Vagina (tissue), 2 donors: ENCODE measurements around the gene GPR173. TPM values are rescaled to one million over a fixed set of nuclear protein-coding genes. Genes with fewer than 3 reads are reported as not detected.

Experiments
- DNase-seq, 2 donors: peaks; one replicate each; pipeline ENCODE4 v3.0.0-alpha.2; 2017; ENCODE audit errors: extremely low spot score in 2 of 2
- H3K27ac ChIP-seq: fragments of 200-600 bp; sonication (generic); one replicate; pipeline ENCODE4 v1.5.1; 2019
- H3K27me3 ChIP-seq: fragments of 200-600 bp; sonication (generic); one replicate; pipeline ENCODE4 v1.5.1; 2019
- H3K36me3 ChIP-seq, 2 donors: fragments of 200-600 bp; sonication (generic); one replicate each; pipeline ENCODE4 v1.5.1; 2017 to 2019
- H3K4me1 ChIP-seq: fragments of 200-600 bp; sonication (generic); one replicate; pipeline ENCODE4 v1.5.1; 2019
- H3K4me3 ChIP-seq, 2 donors: fragments of 200-600 bp; sonication (generic); 1 replicate in 1 of 2; 2 replicates in 1 of 2; pipeline ENCODE4 v1.5.1; 2016 to 2019
- H3K9me3 ChIP-seq: fragments of 200-600 bp; sonication (generic); one replicate; pipeline ENCODE4 v1.5.1; 2019
- CTCF ChIP-seq, 3 experiments: fragments of 450-650 bp in 2 of 3; fragments of 200-600 bp in 1 of 3; sonication (generic) in 1 of 3; IDR thresholded peaks; one replicate each; pipeline ENCODE4 v1.5.1; 2017 to 2019; ENCODE audit warnings: antibody characterized with exemption in 3 of 3, mild to moderate bottlenecking in 2 of 3, moderate library complexity in 2 of 3
- POLR2A ChIP-seq, 2 donors: fragments of 450-650 bp; IDR thresholded peaks; one replicate each; pipeline ENCODE4 v1.6.1; 2017; ENCODE audit warnings: antibody characterized with exemption in 2 of 2, mild to moderate bottlenecking in 2 of 2, moderate library complexity in 2 of 2
- POLR2AphosphoS5 ChIP-seq, 2 donors: sonication (generic); formaldehyde crosslinking; IDR thresholded peaks; one replicate each; pipeline ENCODE4 v1.9.0; 2017; ENCODE audit warnings: antibody characterized with exemption in 2 of 2, mild to moderate bottlenecking in 2 of 2, low read depth in 1 of 2; ENCODE audit not compliant: insufficient read depth in 1 of 2
- intact Hi-C: fragments of 100-400 bp; cut with DNase I; formaldehyde crosslinking; loops from one replicate; pipeline ENCODE4 v1.15.1; 2023
- total RNA-seq: library from RNA; depleted of rRNA; stranded (reverse); fragments of >200 nt; gene quantifications from one replicate; pipeline ENCODE4 v1.2.3, GENCODE V29; 2016

GPR173 gene
- total RNA-seq, 1 donor from 2014 or later = 2.2 TPM

- H3K27me3 ChIP-seq = no peaks in the 10 kb centered on the region
- peak overlapping the region; percentile 94 for H3K27ac ChIP-seq
- intact Hi-C loops = no loop called here
- peaks cover 34% of the 10 kb centered on the region for H3K4me1 ChIP-seq
- no peaks in the 10 kb centered on the region for H3K9me3 ChIP-seq
- H3K36me3 ChIP-seq = peaks cover 0 to 8% of the 10 kb centered on the region in 2 donors
- H3K4me3 ChIP-seq = peak overlapping the region; percentile 67 to 71
- no peak for DNase-seq
- TF ChIP-seq CTCF (IDR thresholded peaks at IDR 0.05) = no peak
- no peak for TF ChIP-seq POLR2AphosphoS5 (IDR thresholded peaks at IDR 0.05; ENCODE audit: insufficient read depth in 1 of 2, low read depth in 1 of 2)
- no peak for TF ChIP-seq POLR2A (IDR thresholded peaks at IDR 0.05)
Measured at GRCh38 chrX:53084043-53084570, 35.5 kb downstream of the GPR173 start.

- peak overlapping the region; percentile 94 for H3K27ac ChIP-seq
- DNase-seq = no peak
- peak overlapping the region in 1 of 2 donors; percentile 71 for H3K4me3 ChIP-seq
- H3K27me3 ChIP-seq = no peaks in the 10 kb centered on the region
- H3K4me1 ChIP-seq = peaks cover 34% of the 10 kb centered on the region
- intact Hi-C loops = no loop called here
- TF ChIP-seq CTCF (IDR thresholded peaks at IDR 0.05) = no peak
- no peak for TF ChIP-seq POLR2AphosphoS5 (IDR thresholded peaks at IDR 0.05; ENCODE audit: insufficient read depth in 1 of 2, low read depth in 1 of 2)
- no peak for TF ChIP-seq POLR2A (IDR thresholded peaks at IDR 0.05)
- peaks cover 0 to 8% of the 10 kb centered on the region in 2 donors for H3K36me3 ChIP-seq
- H3K9me3 ChIP-seq = no peaks in the 10 kb centered on the region
Measured at GRCh38 chrX:53084863-53085262, 36.3 kb downstream of the GPR173 start.

GRCh38 chrX:53085661-53086229 lies 37.2 kb downstream of the GPR173 start:
- intact Hi-C loops = no loop called here
- no peaks in the 10 kb centered on the region for H3K9me3 ChIP-seq
- peaks cover 0 to 8% of the 10 kb centered on the region in 2 donors for H3K36me3 ChIP-seq
- no peak overlapping the region for H3K4me3 ChIP-seq
- no peak for DNase-seq
- H3K27ac ChIP-seq = peak overlapping the region; percentile 94
- H3K27me3 ChIP-seq = no peaks in the 10 kb centered on the region
- peaks cover 34% of the 10 kb centered on the region for H3K4me1 ChIP-seq
- TF ChIP-seq POLR2A (IDR thresholded peaks at IDR 0.05) = no peak
- no peak for TF ChIP-seq CTCF (IDR thresholded peaks at IDR 0.05)
- no peak for TF ChIP-seq POLR2AphosphoS5 (IDR thresholded peaks at IDR 0.05; ENCODE audit: insufficient read depth in 1 of 2, low read depth in 1 of 2)

GRCh38 chrX:53086464-53086863 lies 37.9 kb downstream of the GPR173 start:
- intact Hi-C loops = no loop called here
- peaks cover 34% of the 10 kb centered on the region for H3K4me1 ChIP-seq
- H3K27me3 ChIP-seq = no peaks in the 10 kb centered on the region
- no peak overlapping the region for H3K4me3 ChIP-seq
- H3K36me3 ChIP-seq = peaks cover 0 to 8% of the 10 kb centered on the region in 2 donors
- H3K27ac ChIP-seq = peak overlapping the region; percentile 94
- DNase-seq = no peak
- H3K9me3 ChIP-seq = no peaks in the 10 kb centered on the region
- TF ChIP-seq POLR2A (IDR thresholded peaks at IDR 0.05) = no peak
- TF ChIP-seq CTCF (IDR thresholded peaks at IDR 0.05) = no peak
- no peak for TF ChIP-seq POLR2AphosphoS5 (IDR thresholded peaks at IDR 0.05; ENCODE audit: insufficient read depth in 1 of 2, low read depth in 1 of 2)

- Histone ChIP-seq H3K27me3 (no peaks in the 10 kb centered on the region), H3K4me1 (peaks cover 34% of the 10 kb centered on the region), H3K9me3 (no peaks in the 10 kb centered on the region), H3K27ac (peak overlapping the region; percentile 94), H3K36me3 (peaks cover 0 to 8% of the 10 kb centered on the region in 2 donors), H3K4me3 (no peak overlapping the region)
- TF ChIP-seq POLR2A (IDR thresholded peaks at IDR 0.05) (no peak), POLR2AphosphoS5 (IDR thresholded peaks at IDR 0.05; ENCODE audit: insufficient read depth in 1 of 2, low read depth in 1 of 2) (no peak), CTCF (IDR thresholded peaks at IDR 0.05) (no peak)
- DNase-seq = no peak
- intact Hi-C loops = no loop called here
Measured at GRCh38 chrX:53087388-53087831, 38.8 kb downstream of the GPR173 start.
